Measurements from ENCODE around the gene DHX29.

DNA sequence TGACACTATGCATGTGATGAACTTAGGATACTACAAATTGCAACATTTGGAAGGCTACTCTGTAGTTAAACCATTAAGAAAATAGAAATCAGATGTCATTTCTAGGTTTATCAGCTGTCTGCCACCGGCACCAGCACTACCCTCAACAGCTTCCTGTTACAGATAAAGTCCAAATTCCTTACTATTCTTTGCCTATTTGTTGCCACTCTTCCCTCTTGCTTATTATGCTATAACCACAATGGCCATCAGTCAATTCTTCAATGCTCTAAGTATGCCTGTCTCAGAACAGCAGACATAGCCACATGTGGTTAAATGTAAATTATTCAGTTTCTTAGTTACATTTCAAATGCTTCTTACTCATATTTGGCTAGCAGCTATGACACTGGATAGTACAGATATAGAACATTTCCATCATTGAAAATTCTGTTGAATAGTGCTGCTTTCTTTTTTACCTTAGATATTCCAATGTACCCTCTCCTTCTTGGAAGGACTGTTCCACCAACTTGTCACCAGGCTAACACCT, 21.0 kb downstream of the DHX29 start:
- TF ChIP-seq, protein P1, sequence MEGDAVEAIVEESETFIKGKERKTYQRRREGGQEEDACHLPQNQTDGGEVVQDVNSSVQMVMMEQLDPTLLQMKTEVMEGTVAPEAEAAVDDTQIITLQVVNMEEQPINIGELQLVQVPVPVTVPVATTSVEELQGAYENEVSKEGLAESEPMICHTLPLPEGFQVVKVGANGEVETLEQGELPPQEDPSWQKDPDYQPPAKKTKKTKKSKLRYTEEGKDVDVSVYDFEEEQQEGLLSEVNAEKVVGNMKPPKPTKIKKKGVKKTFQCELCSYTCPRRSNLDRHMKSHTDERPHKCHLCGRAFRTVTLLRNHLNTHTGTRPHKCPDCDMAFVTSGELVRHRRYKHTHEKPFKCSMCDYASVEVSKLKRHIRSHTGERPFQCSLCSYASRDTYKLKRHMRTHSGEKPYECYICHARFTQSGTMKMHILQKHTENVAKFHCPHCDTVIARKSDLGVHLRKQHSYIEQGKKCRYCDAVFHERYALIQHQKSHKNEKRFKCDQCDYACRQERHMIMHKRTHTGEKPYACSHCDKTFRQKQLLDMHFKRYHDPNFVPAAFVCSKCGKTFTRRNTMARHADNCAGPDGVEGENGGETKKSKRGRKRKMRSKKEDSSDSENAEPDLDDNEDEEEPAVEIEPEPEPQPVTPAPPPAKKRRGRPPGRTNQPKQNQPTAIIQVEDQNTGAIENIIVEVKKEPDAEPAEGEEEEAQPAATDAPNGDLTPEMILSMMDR (IDR thresholded peaks at IDR 0.05; ENCODE audit: low read depth, low read length, missing input control) = no peak
- TF ChIP-seq, protein P2, sequence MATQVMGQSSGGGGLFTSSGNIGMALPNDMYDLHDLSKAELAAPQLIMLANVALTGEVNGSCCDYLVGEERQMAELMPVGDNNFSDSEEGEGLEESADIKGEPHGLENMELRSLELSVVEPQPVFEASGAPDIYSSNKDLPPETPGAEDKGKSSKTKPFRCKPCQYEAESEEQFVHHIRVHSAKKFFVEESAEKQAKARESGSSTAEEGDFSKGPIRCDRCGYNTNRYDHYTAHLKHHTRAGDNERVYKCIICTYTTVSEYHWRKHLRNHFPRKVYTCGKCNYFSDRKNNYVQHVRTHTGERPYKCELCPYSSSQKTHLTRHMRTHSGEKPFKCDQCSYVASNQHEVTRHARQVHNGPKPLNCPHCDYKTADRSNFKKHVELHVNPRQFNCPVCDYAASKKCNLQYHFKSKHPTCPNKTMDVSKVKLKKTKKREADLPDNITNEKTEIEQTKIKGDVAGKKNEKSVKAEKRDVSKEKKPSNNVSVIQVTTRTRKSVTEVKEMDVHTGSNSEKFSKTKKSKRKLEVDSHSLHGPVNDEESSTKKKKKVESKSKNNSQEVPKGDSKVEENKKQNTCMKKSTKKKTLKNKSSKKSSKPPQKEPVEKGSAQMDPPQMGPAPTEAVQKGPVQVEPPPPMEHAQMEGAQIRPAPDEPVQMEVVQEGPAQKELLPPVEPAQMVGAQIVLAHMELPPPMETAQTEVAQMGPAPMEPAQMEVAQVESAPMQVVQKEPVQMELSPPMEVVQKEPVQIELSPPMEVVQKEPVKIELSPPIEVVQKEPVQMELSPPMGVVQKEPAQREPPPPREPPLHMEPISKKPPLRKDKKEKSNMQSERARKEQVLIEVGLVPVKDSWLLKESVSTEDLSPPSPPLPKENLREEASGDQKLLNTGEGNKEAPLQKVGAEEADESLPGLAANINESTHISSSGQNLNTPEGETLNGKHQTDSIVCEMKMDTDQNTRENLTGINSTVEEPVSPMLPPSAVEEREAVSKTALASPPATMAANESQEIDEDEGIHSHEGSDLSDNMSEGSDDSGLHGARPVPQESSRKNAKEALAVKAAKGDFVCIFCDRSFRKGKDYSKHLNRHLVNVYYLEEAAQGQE (IDR thresholded peaks at IDR 0.05) = no peak
- no peak for TF ChIP-seq SP1 (IDR thresholded peaks at IDR 0.05)
- TF ChIP-seq, protein P3, sequence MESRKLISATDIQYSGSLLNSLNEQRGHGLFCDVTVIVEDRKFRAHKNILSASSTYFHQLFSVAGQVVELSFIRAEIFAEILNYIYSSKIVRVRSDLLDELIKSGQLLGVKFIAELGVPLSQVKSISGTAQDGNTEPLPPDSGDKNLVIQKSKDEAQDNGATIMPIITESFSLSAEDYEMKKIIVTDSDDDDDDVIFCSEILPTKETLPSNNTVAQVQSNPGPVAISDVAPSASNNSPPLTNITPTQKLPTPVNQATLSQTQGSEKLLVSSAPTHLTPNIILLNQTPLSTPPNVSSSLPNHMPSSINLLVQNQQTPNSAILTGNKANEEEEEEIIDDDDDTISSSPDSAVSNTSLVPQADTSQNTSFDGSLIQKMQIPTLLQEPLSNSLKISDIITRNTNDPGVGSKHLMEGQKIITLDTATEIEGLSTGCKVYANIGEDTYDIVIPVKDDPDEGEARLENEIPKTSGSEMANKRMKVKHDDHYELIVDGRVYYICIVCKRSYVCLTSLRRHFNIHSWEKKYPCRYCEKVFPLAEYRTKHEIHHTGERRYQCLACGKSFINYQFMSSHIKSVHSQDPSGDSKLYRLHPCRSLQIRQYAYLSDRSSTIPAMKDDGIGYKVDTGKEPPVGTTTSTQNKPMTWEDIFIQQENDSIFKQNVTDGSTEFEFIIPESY (IDR thresholded peaks at IDR 0.05) = no peak
- TF ChIP-seq YY1 (IDR thresholded peaks at IDR 0.05) = no peak
- no peak for TF ChIP-seq HNF4A (conservative IDR thresholded peaks at IDR 0.05)
- TF ChIP-seq HNF4G (IDR thresholded peaks at IDR 0.05) = no peak

Measured in liver (tissue), 3 donors.